Neural cell (in vitro differentiated cells): ENCODE results near the gene DKC1. TPM values are rescaled to one million over a fixed set of nuclear protein-coding genes. Genes with fewer than 3 reads are reported as not detected.

Experiments used
- H2AFZ ChIP-seq: fragments of 200-600, 300-800 bp; sonication (generic), shearing (Covaris generic); 2 replicates; pipeline ENCODE4 v1.6.0; 2014; ENCODE audit warnings: low read depth, mild to moderate bottlenecking, antibody characterized with exemption, low read length, moderate library complexity
- H3F3A ChIP-seq: fragments of 200-600 bp; shearing (Covaris generic); 2 replicates; pipeline ENCODE4 v1.6.1; 2016; ENCODE audit warnings: mild to moderate bottlenecking, moderate library complexity, mixed read lengths, antibody characterized with exemption, low read length; ENCODE audit not compliant: insufficient read depth, poor library complexity, severe bottlenecking
- H3K27ac ChIP-seq: fragments of 200-600, 300-800 bp; sonication (generic), shearing (Covaris generic); 2 replicates; pipeline ENCODE4 v1.5.1; 2014; ENCODE audit warnings: mild to moderate bottlenecking, low read length, moderate library complexity
- H3K27me3 ChIP-seq: fragments of 300-800, 200-600 bp; sonication (generic), shearing (Covaris generic); 2 replicates; pipeline ENCODE4 v1.6.0; 2014; ENCODE audit warnings: mild to moderate bottlenecking, low read depth, low read length, moderate library complexity; ENCODE audit not compliant: insufficient read depth
- H3K36me3 ChIP-seq: fragments of 300-800, 200-600 bp; sonication (generic), shearing (Covaris generic); 2 replicates; pipeline ENCODE4 v1.5.1; 2014; ENCODE audit warnings: mild to moderate bottlenecking, antibody characterized with exemption, low read length, moderate library complexity; ENCODE audit not compliant: insufficient read depth
- H3K4me2 ChIP-seq: fragments of 300-800, 200-600 bp; sonication (generic), shearing (Covaris generic); 2 replicates; pipeline ENCODE4 v1.6.0; 2014; ENCODE audit warnings: mild to moderate bottlenecking, low read length
- H3K4me3 ChIP-seq: fragments of 300-800, 200-600 bp; sonication (generic), shearing (Covaris generic); 2 replicates; pipeline ENCODE4 v1.5.1; 2014; ENCODE audit warnings: mild to moderate bottlenecking, low read length, moderate library complexity
- H3K79me2 ChIP-seq: fragments of 200-600 bp; shearing (Covaris generic); replicated peaks from 2 replicates; pipeline ENCODE4 v1.6.0; 2014; ENCODE audit warnings: mild to moderate bottlenecking, low read length, moderate library complexity; ENCODE audit not compliant: insufficient read depth
- H3K9ac ChIP-seq: fragments of 300-800, 200-600 bp; sonication (generic), shearing (Covaris generic); 2 replicates; pipeline ENCODE4 v1.6.1; 2016; ENCODE audit warnings: mild to moderate bottlenecking, low read length, mixed read lengths
- H3K9me2 ChIP-seq: fragments of 200-600 bp; shearing (Covaris generic); 2 replicates; pipeline ENCODE4 v1.6.1; 2016; ENCODE audit warnings: mild to moderate bottlenecking, low read length, mixed read lengths; ENCODE audit not compliant: insufficient read depth
- H3K9me3 ChIP-seq: fragments of 200-600, 300-800 bp; sonication (generic), shearing (Covaris generic); 2 replicates; pipeline ENCODE4 v1.6.1; 2016; ENCODE audit warnings: mild to moderate bottlenecking, mixed run types, low read length, moderate library complexity, mixed read lengths
- H4K20me1 ChIP-seq: fragments of 200-600 bp; shearing (Covaris generic); 2 replicates; pipeline ENCODE4 v1.6.1; 2016; ENCODE audit warnings: mild to moderate bottlenecking, mixed run types; ENCODE audit not compliant: insufficient read depth
- EP300 ChIP-seq: fragments of 450-650 bp; conservative IDR thresholded peaks from 2 replicates; pipeline ENCODE4 v1.6.1; 2014; ENCODE audit warnings: antibody characterized with exemption, mild to moderate bottlenecking, moderate library complexity; ENCODE audit not compliant: poor library complexity, severe bottlenecking
- EZH2 ChIP-seq: fragments of 200-600, 300-800 bp; shearing (Covaris generic), sonication (generic); IDR thresholded peaks from 2 replicates; pipeline ENCODE4 v1.6.1; 2014; ENCODE audit warnings: antibody characterized with exemption, low read length, borderline replicate concordance, mild to moderate bottlenecking; ENCODE audit not compliant: insufficient read depth, poor library complexity, severe bottlenecking
- MXI1 ChIP-seq: fragments of 450-650 bp; conservative IDR thresholded peaks from 2 replicates; pipeline ENCODE4 v1.6.1; 2014; ENCODE audit warnings: antibody characterized with exemption, mild to moderate bottlenecking; ENCODE audit not compliant: poor library complexity, severe bottlenecking
- POLR2AphosphoS5 ChIP-seq: IDR thresholded peaks from 2 replicates; pipeline ENCODE4 v1.6.1; 2012
- RAD21 ChIP-seq: fragments of 450-650 bp; conservative IDR thresholded peaks from 2 replicates; pipeline ENCODE4 v1.6.1; 2014; ENCODE audit warnings: antibody characterized with exemption, mild to moderate bottlenecking, moderate library complexity
- SMC3 ChIP-seq: fragments of 450-650 bp; conservative IDR thresholded peaks from 2 replicates; pipeline ENCODE4 v1.6.1; 2014; ENCODE audit warnings: antibody characterized with exemption, mild to moderate bottlenecking, moderate library complexity; ENCODE audit not compliant: poor library complexity
- TAF1 ChIP-seq: IDR thresholded peaks from 2 replicates; pipeline ENCODE4 v1.6.1; 2012; ENCODE audit warnings: low read depth
- polyA plus RNA-seq: library from polyadenylated mRNA; depleted of rRNA; stranded (reverse); fragments of >200 nt; gene quantifications from 2 replicates; pipeline ENCODE4 v1.2.3, GENCODE V29; 2014
- TF ChIP-seq, protein P1 (sequence below): IDR thresholded peaks from 2 replicates; pipeline ENCODE4 v1.6.1; 2012; ENCODE audit warnings: borderline replicate concordance
- TF ChIP-seq, protein P2 (sequence below): fragments of 450-650 bp; IDR thresholded peaks from 2 replicates; pipeline ENCODE4 v1.5.1; 2014; ENCODE audit warnings: antibody characterized with exemption, mild to moderate bottlenecking, moderate library complexity; ENCODE audit not compliant: poor library complexity, severe bottlenecking

DKC1 gene
- polyA plus RNA-seq, 1 donor from 2014 or later = 32.1 TPM

DNA sequence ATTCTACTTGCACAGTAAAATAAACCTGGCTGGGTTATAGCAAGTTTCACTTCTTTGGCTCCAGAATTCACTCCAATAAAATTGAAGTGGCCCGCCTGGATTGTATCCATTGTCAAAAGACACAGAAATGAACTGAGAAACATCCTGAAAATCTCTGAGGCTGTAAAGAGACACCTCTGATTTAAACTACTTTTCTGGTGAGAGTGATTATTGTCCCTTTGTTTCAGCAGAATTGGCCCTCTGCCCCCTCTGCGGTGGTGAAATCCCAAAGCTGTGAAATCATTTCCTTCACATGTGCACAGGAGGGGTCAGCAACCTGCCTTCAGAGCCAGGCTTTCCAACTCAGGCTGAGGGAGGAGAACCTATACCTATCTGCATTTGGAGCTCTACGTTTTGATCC lies 34.8 kb upstream of the DKC1 start:
- Histone ChIP-seq H3K4me3 (no peak overlapping the region), H3K9me3 (no peaks in the 10 kb centered on the region), H4K20me1 (no peaks in the 10 kb centered on the region), H3K9me2 (no peaks in the 10 kb centered on the region), H3K27ac (no peak overlapping the region), H3K4me2 (no peak overlapping the region), H2AFZ (no peak overlapping the region), H3K79me2 (no peaks in the 10 kb centered on the region), H3F3A (no peaks in the 10 kb centered on the region), H3K9ac (no peak overlapping the region), H3K27me3 (no peaks in the 10 kb centered on the region), H3K36me3 (no peaks in the 10 kb centered on the region)
- TF ChIP-seq SMC3 = no peak
- no peak for TF ChIP-seq EZH2
- TF ChIP-seq, protein P1, sequence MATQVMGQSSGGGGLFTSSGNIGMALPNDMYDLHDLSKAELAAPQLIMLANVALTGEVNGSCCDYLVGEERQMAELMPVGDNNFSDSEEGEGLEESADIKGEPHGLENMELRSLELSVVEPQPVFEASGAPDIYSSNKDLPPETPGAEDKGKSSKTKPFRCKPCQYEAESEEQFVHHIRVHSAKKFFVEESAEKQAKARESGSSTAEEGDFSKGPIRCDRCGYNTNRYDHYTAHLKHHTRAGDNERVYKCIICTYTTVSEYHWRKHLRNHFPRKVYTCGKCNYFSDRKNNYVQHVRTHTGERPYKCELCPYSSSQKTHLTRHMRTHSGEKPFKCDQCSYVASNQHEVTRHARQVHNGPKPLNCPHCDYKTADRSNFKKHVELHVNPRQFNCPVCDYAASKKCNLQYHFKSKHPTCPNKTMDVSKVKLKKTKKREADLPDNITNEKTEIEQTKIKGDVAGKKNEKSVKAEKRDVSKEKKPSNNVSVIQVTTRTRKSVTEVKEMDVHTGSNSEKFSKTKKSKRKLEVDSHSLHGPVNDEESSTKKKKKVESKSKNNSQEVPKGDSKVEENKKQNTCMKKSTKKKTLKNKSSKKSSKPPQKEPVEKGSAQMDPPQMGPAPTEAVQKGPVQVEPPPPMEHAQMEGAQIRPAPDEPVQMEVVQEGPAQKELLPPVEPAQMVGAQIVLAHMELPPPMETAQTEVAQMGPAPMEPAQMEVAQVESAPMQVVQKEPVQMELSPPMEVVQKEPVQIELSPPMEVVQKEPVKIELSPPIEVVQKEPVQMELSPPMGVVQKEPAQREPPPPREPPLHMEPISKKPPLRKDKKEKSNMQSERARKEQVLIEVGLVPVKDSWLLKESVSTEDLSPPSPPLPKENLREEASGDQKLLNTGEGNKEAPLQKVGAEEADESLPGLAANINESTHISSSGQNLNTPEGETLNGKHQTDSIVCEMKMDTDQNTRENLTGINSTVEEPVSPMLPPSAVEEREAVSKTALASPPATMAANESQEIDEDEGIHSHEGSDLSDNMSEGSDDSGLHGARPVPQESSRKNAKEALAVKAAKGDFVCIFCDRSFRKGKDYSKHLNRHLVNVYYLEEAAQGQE = no peak
- no peak for TF ChIP-seq EP300
- TF ChIP-seq MXI1 = no peak
- no peak for TF ChIP-seq TAF1
- no peak for TF ChIP-seq RAD21
- TF ChIP-seq POLR2AphosphoS5 = no peak
- TF ChIP-seq, protein P2, sequence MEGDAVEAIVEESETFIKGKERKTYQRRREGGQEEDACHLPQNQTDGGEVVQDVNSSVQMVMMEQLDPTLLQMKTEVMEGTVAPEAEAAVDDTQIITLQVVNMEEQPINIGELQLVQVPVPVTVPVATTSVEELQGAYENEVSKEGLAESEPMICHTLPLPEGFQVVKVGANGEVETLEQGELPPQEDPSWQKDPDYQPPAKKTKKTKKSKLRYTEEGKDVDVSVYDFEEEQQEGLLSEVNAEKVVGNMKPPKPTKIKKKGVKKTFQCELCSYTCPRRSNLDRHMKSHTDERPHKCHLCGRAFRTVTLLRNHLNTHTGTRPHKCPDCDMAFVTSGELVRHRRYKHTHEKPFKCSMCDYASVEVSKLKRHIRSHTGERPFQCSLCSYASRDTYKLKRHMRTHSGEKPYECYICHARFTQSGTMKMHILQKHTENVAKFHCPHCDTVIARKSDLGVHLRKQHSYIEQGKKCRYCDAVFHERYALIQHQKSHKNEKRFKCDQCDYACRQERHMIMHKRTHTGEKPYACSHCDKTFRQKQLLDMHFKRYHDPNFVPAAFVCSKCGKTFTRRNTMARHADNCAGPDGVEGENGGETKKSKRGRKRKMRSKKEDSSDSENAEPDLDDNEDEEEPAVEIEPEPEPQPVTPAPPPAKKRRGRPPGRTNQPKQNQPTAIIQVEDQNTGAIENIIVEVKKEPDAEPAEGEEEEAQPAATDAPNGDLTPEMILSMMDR = no peak

DNA sequence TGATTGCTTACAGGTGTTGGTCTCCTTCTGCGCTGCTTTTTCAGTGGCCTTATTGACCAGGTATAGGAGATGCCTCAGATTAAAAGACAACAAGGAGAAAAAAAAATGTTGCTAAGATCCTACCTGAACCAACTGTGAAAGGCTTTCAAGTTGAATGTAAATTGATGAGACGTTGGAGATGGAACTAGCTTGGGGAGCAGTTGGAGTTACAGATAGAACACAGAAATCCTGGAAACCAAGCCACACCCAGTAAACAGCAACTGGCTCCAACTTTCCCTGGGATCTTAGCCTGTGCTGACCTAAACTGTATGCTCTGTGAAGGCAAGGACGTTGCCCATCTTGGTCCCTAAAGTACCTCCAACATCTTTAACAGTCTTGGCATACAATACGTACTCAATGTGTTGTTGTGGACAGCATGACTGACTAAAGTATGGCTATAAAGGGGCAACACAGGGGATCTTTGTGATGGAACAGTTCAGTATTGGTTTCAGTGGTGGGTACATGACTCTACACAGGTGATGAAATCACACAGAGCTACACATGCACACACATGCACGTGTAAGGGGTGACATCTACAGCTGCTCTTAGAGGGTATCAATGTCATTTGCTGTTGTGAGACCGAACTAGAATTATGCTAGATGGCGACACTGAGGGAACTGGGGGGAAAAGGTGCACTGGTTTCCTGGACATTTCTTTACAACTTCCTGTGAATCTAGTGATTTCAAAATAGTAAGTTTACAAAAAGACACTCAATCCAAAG lies 34.1 kb upstream of the DKC1 start:
- Histone ChIP-seq H3K4me2 (no peak overlapping the region), H3K9me2 (no peaks in the 10 kb centered on the region), H3K4me3 (no peak overlapping the region), H3K36me3 (no peaks in the 10 kb centered on the region), H3K27me3 (no peaks in the 10 kb centered on the region), H3K79me2 (no peaks in the 10 kb centered on the region), H3K9me3 (no peaks in the 10 kb centered on the region), H2AFZ (no peak overlapping the region), H4K20me1 (no peaks in the 10 kb centered on the region), H3K27ac (no peak overlapping the region), H3F3A (no peaks in the 10 kb centered on the region), H3K9ac (no peak overlapping the region)
- TF ChIP-seq RAD21 (no peak), TAF1 (no peak), SMC3 (no peak), EZH2 (no peak), MXI1 (no peak)
- TF ChIP-seq, protein P1 = no peak
